HG03045 (cell line): ENCODE measurements around the gene LNPK.
"Not testable (repeated sequence)": the region's sequence is repeated elsewhere in the genome, so short reads cannot be mapped to it uniquely, and the experiment has no call there.

ENCODE experiments used
- ATAC-seq: cut with Tn5 transposase; IDR thresholded peaks from one replicate; pipeline ENCODE4 v1.9.1; 2021; ENCODE audit warnings: mild to moderate bottlenecking, moderate library complexity; ENCODE audit not compliant: unreplicated experiment

LNPK gene

GRCh38 chr2:175913267-175913666 is 88.8 kb downstream of the LNPK start:
- ATAC-seq: not testable (repeated sequence)

GRCh38 chr2:175904035-175904434 is 98.0 kb downstream of the LNPK start:
- ATAC-seq: no peak

DNA sequence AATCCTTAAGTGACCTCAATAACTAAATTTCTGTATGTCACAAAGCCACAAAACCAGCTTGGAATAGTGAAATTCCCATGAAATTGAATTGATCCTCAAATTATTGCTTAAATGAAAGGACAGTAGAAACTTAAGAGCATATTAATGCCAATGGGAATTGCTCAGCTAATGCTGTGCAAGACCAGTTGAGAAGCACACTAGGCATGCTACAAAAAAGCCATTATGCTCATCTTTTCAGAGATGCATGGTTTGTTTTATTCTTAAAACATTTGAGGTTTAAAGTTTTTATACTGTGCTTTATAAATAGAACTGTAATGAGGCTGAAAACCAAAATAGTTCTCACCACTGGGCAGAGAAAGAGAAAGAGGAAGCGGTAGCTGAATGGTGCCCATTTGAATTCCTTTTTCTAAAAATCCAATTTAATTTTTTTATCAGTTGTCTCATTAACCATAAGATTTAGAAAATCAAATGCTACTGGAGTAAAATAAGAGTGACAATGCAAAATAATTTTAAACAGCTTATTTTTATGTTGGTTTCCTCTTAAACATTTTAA is 98.6 kb downstream of the LNPK start:
- no peak for ATAC-seq

DNA sequence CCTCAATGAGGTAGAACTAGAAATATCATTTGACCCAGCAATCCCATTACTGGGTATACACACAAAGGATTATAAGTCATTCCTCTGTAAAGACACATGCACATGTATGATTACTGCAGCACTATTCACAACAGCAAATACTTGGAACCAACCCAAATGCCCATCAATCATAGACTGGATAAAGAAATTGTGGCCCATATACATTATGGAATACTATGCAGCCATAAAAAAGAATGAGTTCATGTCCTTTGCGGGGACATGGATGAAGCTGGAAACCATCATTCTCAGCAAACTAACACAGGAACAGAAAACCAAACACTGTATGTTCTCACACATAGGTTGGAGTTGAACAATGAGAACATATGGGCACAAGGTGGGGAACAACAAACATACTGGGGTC is 106.1 kb downstream of the LNPK start:
- not testable (repeated sequence) for ATAC-seq

DNA sequence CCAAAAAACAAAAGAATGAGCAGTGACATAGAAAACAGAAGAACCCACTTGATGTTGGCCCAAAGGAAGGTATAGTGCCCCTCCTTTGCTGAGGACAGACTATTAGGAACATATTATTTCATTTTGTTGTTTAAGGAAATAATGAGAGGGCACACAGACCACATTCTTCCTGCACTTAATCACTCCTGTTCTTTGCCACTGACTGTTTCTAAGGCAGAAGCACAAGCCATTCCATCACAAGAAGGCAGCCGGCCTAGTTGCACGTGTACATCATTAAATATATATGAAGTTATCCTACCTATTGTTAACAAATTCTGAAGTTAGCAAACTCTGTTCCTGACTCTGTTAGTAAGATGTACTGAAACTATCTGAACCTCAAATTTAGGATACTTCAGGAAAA is 110.0 kb downstream of the LNPK start:
- no peak for ATAC-seq

GRCh38 chr2:175890636-175891242 is 111.3 kb downstream of the LNPK start:
- ATAC-seq: no peak

GRCh38 chr2:175889701-175890302 is 112.3 kb downstream of the LNPK start:
- no peak for ATAC-seq

GRCh38 chr2:175887776-175888175 is 114.3 kb downstream of the LNPK start:
- ATAC-seq: no peak

DNA sequence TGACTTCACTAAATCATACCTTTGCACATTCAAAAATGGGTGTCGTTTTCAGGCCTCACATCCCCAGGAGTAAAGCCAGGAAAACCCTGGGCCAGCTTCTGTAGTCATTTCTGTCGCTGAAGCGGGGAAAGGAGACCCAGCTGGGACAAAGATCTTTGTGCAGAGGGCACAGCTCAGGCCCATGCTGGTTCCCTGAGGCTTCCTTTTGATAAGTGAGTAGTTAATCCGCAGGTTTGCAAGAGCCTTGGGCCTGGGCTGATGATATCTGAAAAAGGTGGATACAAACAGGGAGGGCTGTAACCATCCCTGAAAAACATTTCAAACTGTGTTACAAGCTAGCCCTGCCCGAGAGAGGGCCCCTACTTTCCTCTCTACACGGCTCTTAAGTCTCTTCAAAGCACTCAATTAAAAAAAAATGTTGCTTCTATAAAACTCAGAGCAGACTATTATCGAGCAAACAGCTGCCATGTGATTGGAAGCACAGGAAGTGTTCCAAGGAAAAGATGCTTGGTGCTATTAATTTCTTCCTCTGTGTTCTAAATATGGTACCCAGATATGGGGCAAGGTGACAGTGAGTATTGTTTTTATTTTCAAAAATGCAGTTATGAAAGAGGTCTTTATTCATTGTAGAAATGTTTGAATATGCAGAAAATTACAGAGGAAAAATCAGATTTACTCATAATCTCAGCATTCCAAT is 117.2 kb downstream of the LNPK start:
- no peak for ATAC-seq

DNA sequence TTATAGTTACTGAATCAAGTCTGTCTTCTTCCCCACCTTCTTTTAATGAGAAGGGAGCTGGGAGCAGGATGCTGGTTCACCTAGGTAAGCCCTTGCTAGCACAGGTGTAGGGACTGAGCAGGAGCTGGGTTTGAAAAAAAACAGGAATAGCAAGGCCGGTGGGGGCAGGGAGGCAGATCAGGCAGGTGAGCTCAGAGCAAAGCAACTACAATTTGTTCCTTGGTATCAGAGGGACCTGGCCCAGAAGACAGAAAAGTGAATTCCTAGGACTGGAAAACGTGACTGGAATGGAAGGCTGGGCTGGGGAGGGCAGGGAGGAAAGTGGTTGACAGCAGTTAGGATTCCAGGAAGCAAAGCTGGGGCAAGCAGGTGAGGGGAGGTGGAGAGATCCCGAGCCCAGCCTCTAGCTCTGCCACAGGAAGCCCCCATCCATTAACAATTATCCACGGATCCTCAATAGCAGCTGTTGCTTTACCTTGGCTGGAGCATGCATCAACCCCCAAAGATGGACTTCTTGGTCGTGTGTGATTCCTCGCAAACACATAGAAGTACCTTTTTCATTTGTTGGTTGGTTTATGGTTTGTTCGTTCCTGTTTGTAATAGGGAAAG is 118.4 kb downstream of the LNPK start:
- ATAC-seq: no peak

GRCh38 chr2:175879679-175880078 is 122.4 kb downstream of the LNPK start:
- ATAC-seq: no peak

DNA sequence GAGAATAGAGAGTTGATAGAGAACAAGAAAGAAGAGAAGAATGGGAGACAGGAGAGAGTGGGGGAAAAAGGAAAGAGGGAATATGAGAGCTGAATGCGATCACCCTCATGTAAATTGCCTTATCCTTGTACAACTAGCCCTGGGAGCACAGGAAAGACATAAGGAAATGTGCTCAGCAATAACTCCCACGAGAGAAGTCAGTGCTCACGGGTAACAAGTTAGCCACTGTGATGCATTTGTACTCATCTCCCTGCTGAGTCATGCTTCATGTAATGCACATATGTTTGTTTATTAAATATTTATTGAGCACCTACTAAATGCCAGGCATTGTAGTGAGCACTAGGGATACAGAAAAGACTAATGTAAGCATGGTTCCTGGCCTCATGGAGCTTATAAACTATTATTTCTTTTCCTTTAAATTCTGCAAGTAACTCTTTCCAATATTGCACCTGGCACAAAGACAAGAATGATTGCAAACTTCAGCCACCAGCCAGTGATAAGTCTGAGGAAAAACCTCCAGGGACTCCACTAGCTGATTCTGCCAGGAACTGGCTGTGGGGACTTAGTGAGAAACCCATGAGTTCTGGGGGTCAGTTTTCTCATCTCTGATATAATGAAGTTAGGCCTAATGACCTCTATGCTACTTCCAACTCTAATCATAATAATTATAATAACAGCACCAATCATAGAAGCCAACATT is 124.1 kb downstream of the LNPK start:
- no peak for ATAC-seq

GRCh38 chr2:175874291-175874690 is 127.8 kb downstream of the LNPK start:
- ATAC-seq: no peak
